Measurements from ENCODE around the gene PPIP5K1.
"Not testable (repeated sequence)": the region's sequence is repeated elsewhere in the genome, so short reads cannot be mapped to it uniquely, and the experiment has no call there.

DNA sequence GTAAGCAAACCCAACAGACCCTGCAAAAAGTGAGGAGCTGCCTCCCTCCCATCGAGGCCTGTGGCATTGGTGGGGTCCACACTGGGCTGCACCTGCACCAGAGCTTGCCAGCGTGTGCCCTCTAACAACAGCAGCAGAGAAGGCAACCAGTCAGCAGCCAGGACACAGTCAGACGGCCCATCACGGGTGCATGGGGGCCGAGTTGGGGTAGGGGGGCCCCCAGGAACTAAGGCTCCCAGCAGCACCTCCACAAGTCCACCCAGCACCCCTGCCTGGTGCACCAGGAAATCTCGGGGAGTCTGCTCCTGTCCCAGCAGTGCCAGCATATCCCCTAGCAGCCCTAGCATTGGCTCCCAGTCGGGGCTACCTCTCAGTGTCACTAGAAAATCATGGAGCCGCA, 27.7 kb upstream of the PPIP5K1 start:
- TF ChIP-seq, protein P1, sequence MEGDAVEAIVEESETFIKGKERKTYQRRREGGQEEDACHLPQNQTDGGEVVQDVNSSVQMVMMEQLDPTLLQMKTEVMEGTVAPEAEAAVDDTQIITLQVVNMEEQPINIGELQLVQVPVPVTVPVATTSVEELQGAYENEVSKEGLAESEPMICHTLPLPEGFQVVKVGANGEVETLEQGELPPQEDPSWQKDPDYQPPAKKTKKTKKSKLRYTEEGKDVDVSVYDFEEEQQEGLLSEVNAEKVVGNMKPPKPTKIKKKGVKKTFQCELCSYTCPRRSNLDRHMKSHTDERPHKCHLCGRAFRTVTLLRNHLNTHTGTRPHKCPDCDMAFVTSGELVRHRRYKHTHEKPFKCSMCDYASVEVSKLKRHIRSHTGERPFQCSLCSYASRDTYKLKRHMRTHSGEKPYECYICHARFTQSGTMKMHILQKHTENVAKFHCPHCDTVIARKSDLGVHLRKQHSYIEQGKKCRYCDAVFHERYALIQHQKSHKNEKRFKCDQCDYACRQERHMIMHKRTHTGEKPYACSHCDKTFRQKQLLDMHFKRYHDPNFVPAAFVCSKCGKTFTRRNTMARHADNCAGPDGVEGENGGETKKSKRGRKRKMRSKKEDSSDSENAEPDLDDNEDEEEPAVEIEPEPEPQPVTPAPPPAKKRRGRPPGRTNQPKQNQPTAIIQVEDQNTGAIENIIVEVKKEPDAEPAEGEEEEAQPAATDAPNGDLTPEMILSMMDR (optimal IDR thresholded peaks at IDR 0.05 in 1 of 3, IDR thresholded peaks at IDR 0.05 in 1 of 3, conservative IDR thresholded peaks at IDR 0.05 in 1 of 3; ENCODE audit: extremely low read depth in 1 of 3, insufficient read depth in 2 of 3, low read length in 3 of 3): not testable (repeated sequence)
- not testable (repeated sequence) for TF ChIP-seq EZH2 (IDR thresholded peaks at IDR 0.05; ENCODE audit: low read length)
